GM21529 (cell line): ENCODE measurements around the gene ANKMY1.

Experiments used
- ATAC-seq: cut with Tn5 transposase; IDR thresholded peaks from one replicate; pipeline ENCODE4 v1.9.1; 2021; ENCODE audit not compliant: unreplicated experiment

The ANKMY1 gene

GRCh38 chr2:240557808-240558207 lies at the start of gene ANKMY1:
ANKMY1 (minus strand) TSS chr2:240557988; CDS start chr2:240557335, 653 bp downstream.
- no peak for ATAC-seq

GRCh38 chr2:240605867-240606743 lies 48.3 kb upstream of the ANKMY1 start:
- no peak for ATAC-seq

- no peak for ATAC-seq
These were observed 47.3 kb upstream of the ANKMY1 start for GRCh38 chr2:240604939-240605716.

- no peak for ATAC-seq
These were observed 46.6 kb upstream of the ANKMY1 start for GRCh38 chr2:240604291-240604938.

- ATAC-seq: no peak
These were observed 46.1 kb upstream of the ANKMY1 start for GRCh38 chr2:240603846-240604245.

GRCh38 chr2:240603081-240603835 lies 45.5 kb upstream of the ANKMY1 start:
- no peak for ATAC-seq

GRCh38 chr2:240602266-240603050 lies 44.7 kb upstream of the ANKMY1 start:
- ATAC-seq: no peak

GRCh38 chr2:240601831-240602160 lies 44.0 kb upstream of the ANKMY1 start:
- ATAC-seq: no peak

GRCh38 chr2:240601061-240601830 lies 43.5 kb upstream of the ANKMY1 start:
- no peak for ATAC-seq

GRCh38 chr2:240600451-240600961 lies 42.7 kb upstream of the ANKMY1 start:
- ATAC-seq: no peak

- no peak for ATAC-seq
These were observed 41.4 kb upstream of the ANKMY1 start for GRCh38 chr2:240599141-240599583.

- no peak for ATAC-seq
These were observed 40.6 kb upstream of the ANKMY1 start for GRCh38 chr2:240598311-240598911.

- no peak for ATAC-seq
These were observed 39.8 kb upstream of the ANKMY1 start for GRCh38 chr2:240597419-240598181.

- no peak for ATAC-seq
These were observed 39.2 kb upstream of the ANKMY1 start for GRCh38 chr2:240597054-240597418.

- ATAC-seq: no peak
These were observed 38.7 kb upstream of the ANKMY1 start for GRCh38 chr2:240596491-240596931.

GRCh38 chr2:240596080-240596460 lies 38.3 kb upstream of the ANKMY1 start:
- no peak for ATAC-seq

GRCh38 chr2:240595381-240596079 lies 37.7 kb upstream of the ANKMY1 start:
- ATAC-seq: no peak
